Stimulated activated naive B cell treated with anti-CD40 and anti-IgM and Interleukin-4, amounts not matched to agents 10 μg/mL and 1 μg/mL and 100 μg/mL, for 72 hours (primary cell): ENCODE measurements around the gene ZCCHC7.
"Not testable (repeated sequence)": the region's sequence is repeated elsewhere in the genome, so short reads cannot be mapped to it uniquely, and the experiment has no call there.

ENCODE experiments used
- ATAC-seq, 2 donors: fragments of 150-1000 bp; cut with Tn5 transposase; replicated peaks; 2 replicates each; pipeline ENCODE4 v1.10.0; 2021; ENCODE audit warnings: moderate library complexity in 1 of 2
- DNase-seq: peaks from one replicate; pipeline ENCODE4 v3.0.0; 2021
- H3K27ac Mint-ChIP-seq: one replicate; pipeline ENCODE4 v1.8.0; 2022; ENCODE audit warnings: mild to moderate bottlenecking, mixed read lengths
- H3K27me3 Mint-ChIP-seq, 2 donors: one replicate each; pipeline ENCODE4 v1.8.0; 2022; ENCODE audit warnings: mixed read lengths in 2 of 2
- H3K36me3 Mint-ChIP-seq, 2 donors: one replicate each; pipeline ENCODE4 v1.8.0; 2022; ENCODE audit warnings: mixed read lengths in 2 of 2, mild to moderate bottlenecking in 1 of 2
- H3K4me1 Mint-ChIP-seq, 2 donors: one replicate each; pipeline ENCODE4 v1.8.0; 2022; ENCODE audit warnings: mixed read lengths in 2 of 2, mild to moderate bottlenecking in 1 of 2
- H3K4me3 Mint-ChIP-seq, 2 donors: one replicate each; pipeline ENCODE4 v1.8.0; 2022; ENCODE audit warnings: mild to moderate bottlenecking in 2 of 2, mixed read lengths in 2 of 2, moderate library complexity in 1 of 2
- H3K9me3 Mint-ChIP-seq, 2 donors: one replicate each; pipeline ENCODE4 v1.8.0; 2022; ENCODE audit warnings: mixed read lengths in 2 of 2, mild to moderate bottlenecking in 1 of 2

The ZCCHC7 gene

DNA sequence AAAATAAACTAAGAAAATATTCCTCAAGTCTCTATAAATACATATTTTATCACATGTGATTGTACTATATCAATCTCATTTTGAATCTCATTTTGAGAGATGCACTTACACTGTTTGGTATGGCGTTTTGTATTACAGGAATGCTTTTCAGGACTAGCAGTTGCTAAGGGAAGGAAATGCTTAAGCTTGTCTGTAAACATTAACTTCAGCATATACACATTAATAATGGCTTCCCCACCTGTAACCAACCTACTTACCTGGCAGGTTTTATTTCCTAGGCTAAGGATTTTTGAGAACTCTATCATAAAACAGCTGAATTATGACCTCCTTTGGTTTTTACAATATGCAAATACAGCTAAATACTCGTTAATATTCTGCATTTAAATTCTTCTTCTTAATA, 161.2 kb downstream of the ZCCHC7 start:
- Mint-ChIP-seq H3K36me3 (peaks cover 14 to 39% of the 10 kb centered on the region in 2 donors), H3K27ac (peak overlapping the region; percentile 65), H3K9me3 (peaks cover 2 to 4% of the 10 kb centered on the region in 2 donors)

DNA sequence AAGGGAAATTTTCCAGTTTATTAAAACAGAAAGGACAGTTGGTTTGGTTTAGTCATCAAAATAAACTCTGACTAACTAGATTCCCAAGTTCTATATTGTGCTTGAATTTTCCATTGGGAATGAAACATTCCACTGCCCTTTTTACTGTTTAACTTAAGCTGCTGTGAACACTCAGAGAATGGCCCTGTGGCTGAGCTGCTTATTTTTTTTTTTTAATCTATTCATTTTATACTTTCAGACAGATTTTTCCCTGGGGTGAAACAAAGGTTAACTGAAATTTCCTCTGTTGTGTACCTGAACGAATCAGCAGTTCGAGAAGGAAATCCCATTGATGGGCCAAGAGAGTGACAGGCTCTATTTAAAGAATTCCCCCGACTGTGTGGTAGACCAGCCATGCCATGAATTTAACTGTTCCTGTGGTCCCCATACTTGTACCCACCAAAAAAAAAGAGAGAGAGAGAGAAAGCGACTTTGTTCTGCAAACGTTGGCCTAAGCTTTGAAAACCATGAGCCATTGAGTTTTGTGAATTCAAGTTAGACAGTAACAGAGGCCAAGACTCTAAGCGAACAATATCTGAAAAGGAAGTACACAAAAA, 163.5 kb downstream of the ZCCHC7 start:
- H3K27me3 Mint-ChIP-seq = no peaks in the 10 kb centered on the region
- peak overlapping the region; percentile 66 to 74 for H3K4me3 Mint-ChIP-seq
- peaks cover 6 to 8% of the 10 kb centered on the region in 2 donors for H3K9me3 Mint-ChIP-seq
- H3K4me1 Mint-ChIP-seq = peaks cover 21 to 51% of the 10 kb centered on the region in 2 donors
- DNase-seq (peak; percentile 33), ATAC-seq (peak; percentile 90 to 95)
- H3K36me3 Mint-ChIP-seq = peaks cover 19 to 34% of the 10 kb centered on the region in 2 donors
- peak overlapping the region; percentile 88 for H3K27ac Mint-ChIP-seq

More for the DNA sequence above, 161.2 kb downstream of the ZCCHC7 start:
- DNase-seq (no peak), ATAC-seq (no peak)
- Mint-ChIP-seq H3K4me3 (no peak overlapping the region), H3K27me3 (no peaks in the 10 kb centered on the region), H3K4me1 (peaks cover 15 to 45% of the 10 kb centered on the region in 2 donors)

DNA sequence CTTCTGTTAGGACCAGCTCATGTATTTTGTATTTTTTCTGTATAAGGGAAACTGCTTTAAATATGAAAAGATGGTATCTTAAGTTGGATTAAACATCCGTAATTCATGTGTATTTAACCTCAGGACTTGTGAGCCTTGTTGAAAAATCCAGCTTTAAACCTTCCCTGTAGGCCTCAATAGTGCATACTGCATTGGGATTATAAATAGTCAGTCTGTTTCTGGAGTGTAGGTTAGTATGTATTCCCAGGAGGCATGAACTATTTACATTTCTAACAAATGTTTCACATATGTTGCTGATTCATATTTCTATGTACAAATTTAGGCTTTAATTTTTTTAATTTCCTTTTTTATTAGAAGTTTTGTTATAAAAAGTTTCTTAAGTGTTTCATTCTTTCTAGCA, 164.3 kb downstream of the ZCCHC7 start:
- Mint-ChIP-seq H3K9me3 (peaks cover 7 to 9% of the 10 kb centered on the region in 2 donors), H3K36me3 (peaks cover 26 to 42% of the 10 kb centered on the region in 2 donors), H3K27ac (peak overlapping the region; percentile 42), H3K27me3 (no peaks in the 10 kb centered on the region), H3K4me1 (peaks cover 26 to 59% of the 10 kb centered on the region in 2 donors), H3K4me3 (peak overlapping the region; percentile 6 to 55)
- DNase-seq (no peak), ATAC-seq (no peak)

DNA sequence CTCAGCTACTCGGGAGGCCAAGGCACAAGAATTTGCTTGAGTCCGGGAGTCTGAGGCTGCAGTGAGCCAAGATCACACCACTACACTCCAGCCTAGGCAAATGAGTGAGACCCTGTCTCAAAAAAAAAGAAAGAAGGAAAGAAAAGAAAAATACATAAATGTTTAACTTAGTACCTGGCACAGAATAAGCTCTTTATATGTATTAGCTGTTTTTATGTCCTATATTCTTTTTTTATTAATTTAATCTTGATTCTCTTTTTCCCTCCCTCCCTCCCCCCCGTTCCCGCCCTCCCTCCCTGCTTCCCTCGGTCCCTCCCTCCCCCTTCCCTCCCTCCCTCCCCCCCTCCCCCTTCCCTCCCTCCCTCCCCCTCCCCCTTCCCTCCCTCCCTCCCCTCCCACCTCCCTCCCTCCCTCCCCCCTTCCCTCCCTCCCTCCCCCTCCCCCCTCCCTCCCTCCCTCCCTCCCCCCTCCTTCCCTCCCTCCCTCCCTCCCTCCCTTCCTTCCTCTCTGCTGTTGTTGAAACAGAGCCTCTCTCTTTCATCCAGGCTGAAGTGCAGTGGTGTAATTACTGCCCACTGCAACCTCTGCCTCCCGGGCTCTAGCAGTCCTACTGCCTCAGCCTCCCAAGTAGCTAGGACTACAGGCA, 166.3 kb downstream of the ZCCHC7 start:
- no peak for DNase-seq
- ATAC-seq = no peak
- Mint-ChIP-seq H3K36me3 (peaks cover 27 to 37% of the 10 kb centered on the region in 2 donors), H3K4me1 (peaks cover 27 to 62% of the 10 kb centered on the region in 2 donors), H3K9me3 (peaks cover 5 to 6% of the 10 kb centered on the region in 2 donors), H3K27me3 (no peaks in the 10 kb centered on the region), H3K4me3 (peak overlapping the region in 1 of 2 donors; percentile 29), H3K27ac (peak overlapping the region; percentile 87)

DNA sequence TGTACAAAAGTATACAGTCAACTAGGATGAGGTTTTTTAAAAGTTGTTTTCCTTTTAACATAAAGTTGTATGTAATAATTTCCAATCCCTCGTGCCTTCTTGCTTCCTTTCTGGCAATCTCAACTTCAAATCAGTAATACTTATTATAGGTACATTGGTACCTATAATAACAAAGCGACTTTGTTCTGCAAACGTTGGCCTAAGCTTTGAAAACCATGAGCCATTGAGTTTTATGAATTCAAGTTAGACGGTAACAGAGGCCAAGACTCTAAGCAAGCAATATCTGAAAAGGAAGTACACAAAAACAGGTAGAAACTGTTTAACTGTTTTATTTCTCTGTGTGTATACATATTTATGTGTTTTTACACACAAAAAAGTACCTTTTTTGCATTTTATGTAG, 166.9 kb downstream of the ZCCHC7 start:
- peaks cover 5 to 6% of the 10 kb centered on the region in 2 donors for H3K9me3 Mint-ChIP-seq
- ATAC-seq = no peak
- peaks cover 27 to 58% of the 10 kb centered on the region in 2 donors for H3K4me1 Mint-ChIP-seq
- no peaks in the 10 kb centered on the region for H3K27me3 Mint-ChIP-seq
- H3K27ac Mint-ChIP-seq = peak overlapping the region; percentile 87
- peaks cover 26 to 33% of the 10 kb centered on the region in 2 donors for H3K36me3 Mint-ChIP-seq
- no peak for DNase-seq
- no peak overlapping the region for H3K4me3 Mint-ChIP-seq

DNA sequence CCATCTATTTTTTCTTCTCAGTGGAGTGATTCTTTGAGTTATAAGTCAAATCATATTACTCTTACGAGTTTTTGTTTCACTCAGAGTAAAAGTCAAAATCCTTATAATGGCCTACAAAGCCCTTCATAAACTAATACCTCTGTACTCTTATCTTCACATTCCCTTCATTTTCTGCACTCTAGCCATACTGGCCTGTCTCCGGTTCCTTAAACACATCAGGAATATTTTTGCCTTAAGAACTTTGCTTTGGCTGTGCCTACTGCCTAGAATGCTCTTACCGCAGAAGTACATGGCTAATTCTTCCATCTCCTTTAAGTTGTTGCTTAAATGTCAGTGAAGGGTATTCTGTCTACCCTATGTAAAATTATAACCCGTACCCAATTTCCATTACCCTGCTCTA, 169.3 kb downstream of the ZCCHC7 start:
- Mint-ChIP-seq H3K4me1 (peaks cover 32 to 61% of the 10 kb centered on the region in 2 donors), H3K4me3 (peak overlapping the region; percentile 51 to 55), H3K27ac (peak overlapping the region; percentile 76), H3K9me3 (peaks cover 5 to 6% of the 10 kb centered on the region in 2 donors), H3K36me3 (peaks cover 26 to 34% of the 10 kb centered on the region in 2 donors), H3K27me3 (no peaks in the 10 kb centered on the region)
- DNase-seq (no peak), ATAC-seq (no peak)

DNA sequence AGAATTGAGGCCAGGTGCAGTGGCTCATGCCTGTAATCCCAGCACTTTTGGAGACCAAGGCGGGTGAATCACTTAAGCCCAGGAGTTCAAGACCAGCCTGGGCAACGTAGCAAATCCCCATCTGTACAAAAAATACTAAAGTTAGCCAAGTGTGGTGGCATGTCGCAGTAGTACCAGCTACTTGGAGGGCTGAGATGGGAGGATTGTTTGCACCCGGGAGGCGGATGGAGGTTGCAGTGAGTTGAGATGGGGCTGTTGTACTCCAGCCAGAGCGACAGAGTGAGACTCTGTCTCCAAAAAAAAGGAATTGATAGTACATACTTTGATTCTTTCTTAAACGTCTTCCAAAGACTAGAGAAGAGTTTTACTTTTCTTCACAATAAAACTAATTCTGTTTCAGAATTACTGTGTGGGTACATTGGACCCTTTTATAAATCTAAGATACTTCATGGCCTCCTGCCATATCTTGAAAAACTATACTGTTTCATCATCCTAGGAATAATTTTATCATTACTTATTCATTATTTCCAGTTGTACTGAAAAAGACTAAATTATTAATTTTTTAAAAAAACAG, 170.1 kb downstream of the ZCCHC7 start:
- H3K4me1 Mint-ChIP-seq = peaks cover 35 to 61% of the 10 kb centered on the region in 2 donors
- ATAC-seq = no peak
- H3K27me3 Mint-ChIP-seq = no peaks in the 10 kb centered on the region
- peaks cover 26 to 35% of the 10 kb centered on the region in 2 donors for H3K36me3 Mint-ChIP-seq
- peaks cover 5 to 6% of the 10 kb centered on the region in 2 donors for H3K9me3 Mint-ChIP-seq
- H3K27ac Mint-ChIP-seq = peak overlapping the region; percentile 76
- peak overlapping the region; percentile 57 to 77 for H3K4me3 Mint-ChIP-seq
- DNase-seq = no peak

DNA sequence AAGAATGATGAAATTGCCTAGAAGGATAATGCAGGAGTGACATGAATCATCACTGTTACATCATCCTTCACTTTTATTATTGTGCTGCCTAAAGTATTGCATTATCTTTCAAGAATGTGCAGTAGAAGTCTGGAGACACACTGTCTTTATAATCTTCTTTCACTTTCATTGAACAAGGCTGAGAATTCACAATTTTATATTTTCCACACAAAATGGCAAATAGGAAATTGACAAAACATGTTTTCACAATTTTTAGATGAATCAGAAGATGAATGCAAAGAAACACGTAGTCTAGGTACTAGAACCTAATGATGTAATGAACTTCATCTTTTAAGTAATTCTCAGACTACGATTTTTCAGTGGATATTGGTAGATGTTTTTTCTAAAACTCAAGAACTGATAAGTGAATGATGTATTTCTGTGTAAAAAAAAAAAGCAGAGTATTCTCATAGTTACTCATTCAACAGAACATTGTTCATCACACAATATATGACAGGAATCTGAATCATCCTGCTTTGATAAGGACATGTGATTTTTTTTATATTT, 170.6 kb downstream of the ZCCHC7 start:
- H3K4me3 Mint-ChIP-seq = peak overlapping the region in 1 of 2 donors; percentile 20
- no peaks in the 10 kb centered on the region for H3K27me3 Mint-ChIP-seq
- ATAC-seq (no peak), DNase-seq (no peak)
- H3K9me3 Mint-ChIP-seq = peaks cover 5 to 6% of the 10 kb centered on the region in 2 donors
- H3K36me3 Mint-ChIP-seq = peaks cover 26 to 40% of the 10 kb centered on the region in 2 donors
- peak overlapping the region; percentile 25 for H3K27ac Mint-ChIP-seq
- H3K4me1 Mint-ChIP-seq = peaks cover 39 to 66% of the 10 kb centered on the region in 2 donors

DNA sequence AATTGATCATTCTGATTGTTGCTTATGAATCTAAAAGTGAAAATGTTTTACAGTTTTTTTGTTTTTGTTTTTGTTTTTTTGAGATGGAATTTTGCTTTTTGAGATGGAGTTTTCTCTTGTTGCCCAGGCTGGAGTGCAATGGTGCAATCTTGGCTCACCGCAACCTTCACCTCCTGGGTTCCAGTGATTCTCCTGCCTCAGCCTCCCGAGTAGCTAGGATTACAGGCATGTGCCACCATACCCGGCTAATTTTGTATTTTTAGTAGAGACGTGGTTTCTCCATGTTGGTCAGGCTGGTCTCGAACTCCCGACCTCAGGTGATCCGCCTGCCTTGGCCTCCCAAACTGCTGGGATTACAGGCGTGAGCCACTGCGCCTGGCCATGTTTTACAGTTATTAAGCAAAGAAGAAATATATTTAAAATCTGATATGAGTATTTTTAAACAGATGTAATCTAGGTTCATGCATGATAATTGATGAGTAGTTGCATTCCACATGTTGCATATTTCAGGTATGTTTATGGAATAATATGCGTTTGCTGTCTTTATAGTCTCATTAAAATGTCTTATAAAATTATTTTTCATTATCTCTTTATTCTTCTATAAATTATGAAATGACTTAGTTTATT, 171.4 kb downstream of the ZCCHC7 start:
- H3K9me3 Mint-ChIP-seq, H3K4me3 Mint-ChIP-seq, H3K27me3 Mint-ChIP-seq, DNase-seq, ATAC-seq: not testable (repeated sequence)
- Mint-ChIP-seq H3K4me1 (peaks cover 45 to 69% of the 10 kb centered on the region in 2 donors), H3K27ac (peak overlapping the region; percentile 25), H3K36me3 (peaks cover 28 to 43% of the 10 kb centered on the region in 2 donors)

DNA sequence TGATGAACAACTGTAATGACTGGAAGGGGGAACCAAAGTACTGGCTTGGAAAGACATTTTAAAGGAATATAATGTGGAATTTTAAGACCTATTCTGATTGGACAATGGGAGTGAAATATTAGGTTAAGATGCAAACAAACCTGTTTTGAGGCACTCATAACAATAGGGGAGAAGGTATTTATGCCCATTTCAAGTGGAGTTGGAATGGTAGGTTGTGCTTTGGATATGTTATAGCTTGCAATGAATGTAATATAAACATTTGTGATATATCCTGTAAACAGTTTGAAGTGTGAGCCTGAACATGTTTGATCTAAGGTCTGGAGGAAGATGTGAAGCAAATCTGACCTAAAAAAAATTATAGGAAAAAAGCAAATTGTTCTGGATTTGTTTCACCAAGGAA, 172.5 kb downstream of the ZCCHC7 start:
- Mint-ChIP-seq H3K27ac (peak overlapping the region; percentile 95), H3K4me1 (peaks cover 48 to 76% of the 10 kb centered on the region in 2 donors), H3K36me3 (peaks cover 24 to 39% of the 10 kb centered on the region in 2 donors), H3K9me3 (peaks cover 5 to 6% of the 10 kb centered on the region in 2 donors), H3K27me3 (no peaks in the 10 kb centered on the region), H3K4me3 (peak overlapping the region; percentile 53 to 66)
- ATAC-seq (no peak), DNase-seq (no peak)

DNA sequence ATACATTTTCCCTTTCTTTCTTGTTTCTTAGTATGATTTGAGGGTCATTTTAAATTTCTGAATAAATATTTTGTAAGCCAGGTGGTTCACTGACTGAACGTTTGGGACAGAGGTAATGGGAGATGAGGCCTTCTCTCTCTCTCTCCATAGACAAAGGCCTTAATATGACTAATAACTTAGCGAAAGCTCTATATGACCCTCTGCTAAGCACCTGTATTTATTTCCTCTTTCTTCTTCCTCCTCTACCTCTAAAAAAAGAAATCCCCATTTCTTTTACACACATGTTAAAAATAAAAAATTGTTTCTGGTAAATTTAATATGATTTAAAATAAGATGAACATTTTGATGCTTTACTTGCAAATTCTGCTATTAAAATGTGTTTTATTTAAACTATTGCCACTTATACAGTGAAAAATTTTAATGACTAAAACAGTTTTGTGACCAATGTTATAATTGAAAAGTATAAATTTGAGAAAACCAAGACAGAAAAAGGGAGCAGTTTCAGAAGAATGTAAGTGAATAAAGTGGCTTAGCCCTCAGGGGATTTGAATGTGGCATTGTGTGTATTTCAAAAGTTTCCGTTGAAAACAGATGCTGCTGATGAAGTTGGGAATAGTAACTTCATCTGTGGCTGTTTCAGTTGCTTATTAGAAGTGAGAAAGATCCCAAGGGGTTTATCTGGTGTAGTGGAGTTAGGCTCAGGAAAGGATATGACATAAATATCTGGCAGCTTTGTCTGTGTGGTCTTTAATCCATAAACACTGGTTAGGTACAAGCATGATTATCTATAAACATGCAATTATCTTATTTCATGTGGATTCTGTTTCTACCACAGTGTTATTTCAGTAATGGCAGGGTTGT, 173.5 kb downstream of the ZCCHC7 start:
- peak overlapping the region; percentile 95 for H3K27ac Mint-ChIP-seq
- ATAC-seq (peak; percentile 87 to 88), DNase-seq (peak; percentile 51)
- H3K36me3 Mint-ChIP-seq = peaks cover 26 to 42% of the 10 kb centered on the region in 2 donors
- peaks cover 51 to 79% of the 10 kb centered on the region in 2 donors for H3K4me1 Mint-ChIP-seq
- peaks cover under 1% of the 10 kb centered on the region in 2 donors for H3K9me3 Mint-ChIP-seq
- H3K27me3 Mint-ChIP-seq = no peaks in the 10 kb centered on the region
- H3K4me3 Mint-ChIP-seq = peak overlapping the region; percentile 34 to 66

DNA sequence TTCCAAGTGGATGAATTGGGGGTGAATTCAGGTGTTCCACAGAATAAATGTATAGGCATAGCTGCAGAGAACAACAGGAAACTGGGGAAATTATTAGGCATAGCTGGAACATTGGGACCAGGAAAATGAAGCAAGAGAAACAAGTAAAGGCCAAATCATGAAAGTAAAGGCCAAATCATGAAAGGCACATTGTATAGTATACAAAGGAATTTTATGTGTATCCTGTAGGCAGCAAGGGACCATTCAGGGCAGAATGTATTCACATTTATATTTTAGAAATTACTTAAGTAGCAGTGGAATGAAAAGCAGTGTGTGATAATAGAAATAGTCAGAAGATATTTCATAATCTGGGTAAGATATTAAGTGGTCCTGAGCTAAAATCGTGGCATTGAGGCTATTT, 174.8 kb downstream of the ZCCHC7 start:
- ATAC-seq (no peak), DNase-seq (no peak)
- no peaks in the 10 kb centered on the region for H3K27me3 Mint-ChIP-seq
- H3K36me3 Mint-ChIP-seq = peaks cover 23 to 36% of the 10 kb centered on the region in 2 donors
- H3K4me1 Mint-ChIP-seq = peaks cover 50 to 79% of the 10 kb centered on the region in 2 donors
- H3K4me3 Mint-ChIP-seq = peak overlapping the region; percentile 9 to 44
- H3K27ac Mint-ChIP-seq = peak overlapping the region; percentile 86
- no peaks in the 10 kb centered on the region for H3K9me3 Mint-ChIP-seq

DNA sequence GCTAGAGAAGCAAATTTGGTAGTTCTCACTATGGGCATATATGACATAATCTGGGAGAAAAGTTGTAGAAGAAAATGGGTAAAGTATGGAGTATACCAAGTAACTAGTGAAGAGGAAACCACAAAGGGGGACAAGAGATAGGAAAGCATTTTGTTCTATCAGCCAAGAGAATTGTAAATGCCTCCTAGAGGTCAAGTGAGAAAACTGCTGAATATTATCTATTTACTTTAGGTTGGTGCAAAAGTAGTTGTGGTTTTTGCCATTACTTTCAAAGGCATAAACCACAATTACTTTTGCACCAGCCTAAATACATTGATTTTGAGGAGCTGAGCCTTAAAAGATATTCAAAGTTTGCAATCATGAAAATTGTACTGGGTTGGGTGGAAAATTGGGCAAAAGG, 175.4 kb downstream of the ZCCHC7 start:
- H3K4me3 Mint-ChIP-seq = peak overlapping the region; percentile 2 to 39
- DNase-seq (no peak), ATAC-seq (no peak)
- H3K36me3 Mint-ChIP-seq = peaks cover 23 to 40% of the 10 kb centered on the region in 2 donors
- peaks cover 50 to 82% of the 10 kb centered on the region in 2 donors for H3K4me1 Mint-ChIP-seq
- peak overlapping the region; percentile 86 for H3K27ac Mint-ChIP-seq
- H3K27me3 Mint-ChIP-seq = no peaks in the 10 kb centered on the region
- H3K9me3 Mint-ChIP-seq = no peaks in the 10 kb centered on the region
